Activated CD4-positive, CD25-positive, alpha-beta regulatory T cell treated with anti-CD3 and anti-CD28 coated beads, Interleukin-2, amount 50 U/mL, for 24 hours (primary cell): ENCODE measurements around the gene NCBP1.
A peak's percentile ranks its signal among the peaks of the same experiment; 100 is the strongest.
"Not testable (repeated sequence)": the region's sequence is repeated elsewhere in the genome, so short reads cannot be mapped to it uniquely, and the experiment has no call there.

Experiments
- ATAC-seq, 2 donors: fragments of 150-1000 bp; cut with Tn5 transposase; one replicate each; pipeline ENCODE4 v1.10.0; 2021; ENCODE audit warnings: mild to moderate bottlenecking in 1 of 2, moderate library complexity in 1 of 2

The NCBP1 gene

GRCh38 chr9:97632985-97633858, at the start of gene NCBP1, which contains the start of gene TSTD2:
NCBP1 (plus strand) TSS chr9:97633821; CDS start chr9:97633882, 61 bp downstream.
TSTD2 (minus strand) TSS chr9:97633368; CDS start chr9:97627562, 5,806 bp downstream.
- ATAC-seq = peak; percentile 90 to 93

- ATAC-seq = not testable (repeated sequence)
These were observed 48.8 kb upstream of the NCBP1 start for GRCh38 chr9:97584778-97585177.

GRCh38 chr9:97586909-97587308, 46.7 kb upstream of the NCBP1 start:
- ATAC-seq = not testable (repeated sequence)

GRCh38 chr9:97591535-97591934, 42.1 kb upstream of the NCBP1 start:
- ATAC-seq = no peak

GRCh38 chr9:97592126-97592525, 41.5 kb upstream of the NCBP1 start:
- ATAC-seq = no peak

- ATAC-seq = no peak
These were observed 39.7 kb upstream of the NCBP1 start for GRCh38 chr9:97593960-97594359.

GRCh38 chr9:97594381-97594921, 39.2 kb upstream of the NCBP1 start:
- ATAC-seq = no peak

GRCh38 chr9:97596906-97597305, 36.7 kb upstream of the NCBP1 start:
- ATAC-seq = no peak

- peak; percentile 83 to 87 for ATAC-seq
These were observed 34.9 kb upstream of the NCBP1 start for GRCh38 chr9:97598461-97599288.

GRCh38 chr9:97599314-97599846, 34.2 kb upstream of the NCBP1 start:
- no peak for ATAC-seq

- ATAC-seq = no peak
These were observed 32.9 kb upstream of the NCBP1 start for GRCh38 chr9:97600531-97601227.

- no peak for ATAC-seq
These were observed 32.3 kb upstream of the NCBP1 start for GRCh38 chr9:97601228-97601898.

GRCh38 chr9:97602430-97602829, 31.2 kb upstream of the NCBP1 start:
- no peak for ATAC-seq

GRCh38 chr9:97604901-97605645, 28.5 kb upstream of the NCBP1 start:
- ATAC-seq = no peak

- ATAC-seq = no peak
These were observed 18.1 kb upstream of the NCBP1 start for GRCh38 chr9:97615439-97616072.

- ATAC-seq = peak; percentile 84 to 87
These were observed 15.6 kb upstream of the NCBP1 start for GRCh38 chr9:97617939-97618416.

- ATAC-seq = not testable (repeated sequence)
These were observed 13.6 kb upstream of the NCBP1 start for GRCh38 chr9:97620063-97620462.

- not testable (repeated sequence) for ATAC-seq
These were observed 11.1 kb upstream of the NCBP1 start for GRCh38 chr9:97622483-97622882.

GRCh38 chr9:97623946-97624345, 9.7 kb upstream of the NCBP1 start:
- ATAC-seq = no peak

- no peak for ATAC-seq
These were observed 8.0 kb upstream of the NCBP1 start for GRCh38 chr9:97625620-97626019.
